HG03139 (cell line): ENCODE data around the gene FNIP1.
"Not testable (repeated sequence)": the region's sequence is repeated elsewhere in the genome, so short reads cannot be mapped to it uniquely, and the experiment has no call there.

Source experiments
- ATAC-seq: cut with Tn5 transposase; IDR thresholded peaks from one replicate; pipeline ENCODE4 v1.9.1; 2021; ENCODE audit not compliant: unreplicated experiment

The FNIP1 gene

GRCh38 chr5:131796793-131797693, at the start of gene FNIP1:
FNIP1 (minus strand) TSS chr5:131797017; CDS start chr5:131796921, 96 bp downstream.
- peak; percentile 90 for ATAC-seq

- no peak for ATAC-seq
These were observed 49.7 kb upstream of the FNIP1 start for GRCh38 chr5:131846536-131846935.

GRCh38 chr5:131845828-131846227, 49.0 kb upstream of the FNIP1 start:
- no peak for ATAC-seq

GRCh38 chr5:131842971-131843370, 46.2 kb upstream of the FNIP1 start:
- ATAC-seq, result not testable (repeated sequence)

- not testable (repeated sequence) for ATAC-seq
These were observed 35.9 kb upstream of the FNIP1 start for GRCh38 chr5:131832702-131833101.

- peak; percentile 90 for ATAC-seq
These were observed 28.7 kb upstream of the FNIP1 start for GRCh38 chr5:131825404-131826013.

- no peak for ATAC-seq
These were observed 27.8 kb upstream of the FNIP1 start for GRCh38 chr5:131824631-131825030.

GRCh38 chr5:131821221-131821620, 24.4 kb upstream of the FNIP1 start:
- no peak for ATAC-seq

- ATAC-seq, result no peak
These were observed 21.3 kb upstream of the FNIP1 start for GRCh38 chr5:131818001-131818724.

GRCh38 chr5:131814990-131815389, 18.2 kb upstream of the FNIP1 start:
- ATAC-seq, result no peak

GRCh38 chr5:131812371-131813160, 15.7 kb upstream of the FNIP1 start:
- no peak for ATAC-seq

- ATAC-seq, result peak; percentile 49
These were observed 13.9 kb upstream of the FNIP1 start for GRCh38 chr5:131810510-131811249.

GRCh38 chr5:131795879-131796792, 681 bp downstream of the FNIP1 start:
- peak; percentile 17 for ATAC-seq

- no peak for ATAC-seq
These were observed 1.6 kb downstream of the FNIP1 start for GRCh38 chr5:131795228-131795627.

- ATAC-seq, result no peak
These were observed 2.2 kb downstream of the FNIP1 start for GRCh38 chr5:131794586-131794985.

- ATAC-seq, result no peak
These were observed 3.9 kb downstream of the FNIP1 start for GRCh38 chr5:131792896-131793295.

GRCh38 chr5:131791866-131792265, 5.0 kb downstream of the FNIP1 start:
- ATAC-seq, result no peak

GRCh38 chr5:131790550-131790949, 6.3 kb downstream of the FNIP1 start:
- no peak for ATAC-seq

GRCh38 chr5:131789765-131790164, 7.1 kb downstream of the FNIP1 start:
- ATAC-seq, result no peak
